CD4-positive, alpha-beta T cell treated with Interleukin-1 beta for 1 hour (primary cell): ENCODE measurements around the gene C12orf57.
A peak's percentile ranks its signal among the peaks of the same experiment; 100 is the strongest.

Experiments
- DNase-seq, 2 donors: peaks; one replicate each; pipeline ENCODE4 v3.0.0-alpha.2; 2020 to 2022

The C12orf57 gene

GRCh38 chr12:6919588-6919987 lies 24.2 kb upstream of the C12orf57 start:
- DNase-seq: no peak

DNA sequence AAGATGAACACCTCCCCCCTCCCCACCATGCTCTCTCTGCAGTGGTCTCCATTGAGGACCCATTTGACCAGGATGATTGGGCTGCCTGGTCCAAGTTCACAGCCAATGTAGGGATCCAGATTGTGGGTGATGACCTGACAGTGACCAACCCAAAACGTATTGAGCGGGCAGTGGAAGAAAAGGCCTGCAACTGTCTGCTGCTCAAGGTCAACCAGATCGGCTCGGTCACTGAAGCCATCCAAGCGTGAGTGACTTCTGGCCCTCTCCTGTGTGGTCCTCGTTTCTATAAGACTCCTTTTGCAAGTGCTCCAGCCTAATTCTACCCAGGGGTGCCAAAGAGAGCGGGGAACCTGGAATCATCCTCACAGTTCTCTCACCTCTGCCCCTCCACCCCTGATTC lies 22.3 kb upstream of the C12orf57 start:
- no peak for DNase-seq

GRCh38 chr12:6921996-6922946 lies 21.6 kb upstream of the C12orf57 start:
- no peak for DNase-seq

DNA sequence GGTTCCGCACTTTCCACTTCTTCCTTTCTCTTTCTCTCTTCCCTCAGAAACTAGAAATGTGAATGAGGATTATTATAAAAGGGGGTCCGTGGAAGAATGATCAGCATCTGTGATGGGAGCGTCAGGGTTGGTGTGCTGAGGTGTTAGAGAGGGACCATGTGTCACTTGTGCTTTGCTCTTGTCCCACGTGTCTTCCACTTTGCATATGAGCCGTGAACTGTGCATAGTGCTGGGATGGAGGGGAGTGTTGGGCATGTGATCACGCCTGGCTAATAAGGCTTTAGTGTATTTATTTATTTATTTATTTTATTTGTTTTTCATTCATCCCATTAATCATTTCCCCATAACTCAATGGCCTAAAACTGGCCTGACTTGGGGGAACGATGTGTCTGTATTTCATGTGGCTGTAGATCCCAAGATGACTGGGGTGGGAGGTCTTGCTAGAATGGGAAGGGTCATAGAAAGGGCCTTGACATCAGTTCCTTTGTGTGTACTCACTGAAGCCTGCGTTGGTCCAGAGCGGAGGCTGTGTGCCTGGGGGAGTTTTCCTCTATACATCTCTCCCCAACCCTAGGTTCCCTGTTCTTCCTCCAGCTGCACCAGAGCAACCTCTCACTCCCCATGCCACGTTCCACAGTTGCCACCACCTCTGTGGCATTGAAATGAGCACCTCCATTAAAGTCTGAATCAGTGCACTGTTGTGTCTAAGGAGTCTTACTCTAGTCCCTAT lies 20.7 kb upstream of the C12orf57 start:
- no peak for DNase-seq

DNA sequence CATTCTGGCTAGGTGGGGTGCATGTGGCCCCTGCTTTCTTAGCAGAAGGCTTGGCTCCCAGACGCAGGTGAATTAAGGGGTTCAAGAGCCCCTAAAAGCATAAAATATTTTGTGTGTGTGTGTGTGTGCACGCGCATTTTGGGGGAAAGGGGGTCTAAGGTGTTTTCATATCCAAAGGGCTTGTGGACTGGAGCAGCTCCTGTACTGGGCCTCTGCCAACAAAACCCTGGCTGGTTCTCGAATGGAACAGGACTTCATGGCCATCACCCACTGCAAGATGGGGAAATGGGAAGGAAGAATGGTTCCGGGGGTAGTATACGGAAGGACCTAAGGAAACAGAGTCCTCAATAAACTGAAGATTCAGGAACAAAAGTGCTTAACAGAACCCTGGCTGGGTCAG lies 20.0 kb upstream of the C12orf57 start:
- DNase-seq: no peak

GRCh38 chr12:6925239-6925539 lies 18.6 kb upstream of the C12orf57 start:
- no peak for DNase-seq

GRCh38 chr12:6925540-6926279 lies 18.1 kb upstream of the C12orf57 start:
- no peak for DNase-seq

DNA sequence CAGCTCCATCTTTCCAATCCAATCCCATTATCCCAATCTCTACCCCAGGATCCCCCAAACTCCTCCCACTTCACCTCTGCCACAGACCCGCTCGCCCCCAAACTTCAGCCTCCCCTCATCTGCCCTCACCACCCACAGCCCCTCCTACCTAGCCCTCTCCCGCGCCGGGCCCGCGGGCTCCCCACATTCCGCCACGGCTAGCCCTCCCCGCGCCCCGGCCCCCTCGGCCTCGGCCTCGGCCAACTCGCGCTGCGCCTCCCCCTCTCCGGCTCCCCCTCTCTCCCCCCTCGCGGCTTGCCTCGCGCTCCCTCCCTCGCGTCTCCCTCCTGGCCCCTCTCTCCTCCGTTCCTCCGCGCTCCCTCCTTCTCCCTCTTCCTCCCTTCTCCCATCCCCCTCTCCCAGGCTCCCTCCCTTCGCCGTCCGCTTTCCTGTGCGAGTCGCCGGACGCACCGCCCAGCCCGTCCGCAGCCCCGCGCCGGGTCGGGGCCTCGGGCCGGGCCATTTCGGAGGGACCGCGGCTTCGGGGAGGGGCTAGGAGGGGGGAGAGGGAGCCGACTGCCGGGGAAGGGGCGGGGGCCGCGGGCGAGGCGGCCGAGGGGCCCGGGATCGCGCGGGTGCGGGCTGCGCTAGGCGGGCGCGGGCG lies 16.3 kb upstream of the C12orf57 start, which contains the start of gene ATN1:
TSS of gene ATN1 (plus strand) at position 581 of the 643 bp plus-strand sequence. CDS start 6,043 bp downstream, outside the sequence.
- peak; percentile 41 to 53 for DNase-seq

DNA sequence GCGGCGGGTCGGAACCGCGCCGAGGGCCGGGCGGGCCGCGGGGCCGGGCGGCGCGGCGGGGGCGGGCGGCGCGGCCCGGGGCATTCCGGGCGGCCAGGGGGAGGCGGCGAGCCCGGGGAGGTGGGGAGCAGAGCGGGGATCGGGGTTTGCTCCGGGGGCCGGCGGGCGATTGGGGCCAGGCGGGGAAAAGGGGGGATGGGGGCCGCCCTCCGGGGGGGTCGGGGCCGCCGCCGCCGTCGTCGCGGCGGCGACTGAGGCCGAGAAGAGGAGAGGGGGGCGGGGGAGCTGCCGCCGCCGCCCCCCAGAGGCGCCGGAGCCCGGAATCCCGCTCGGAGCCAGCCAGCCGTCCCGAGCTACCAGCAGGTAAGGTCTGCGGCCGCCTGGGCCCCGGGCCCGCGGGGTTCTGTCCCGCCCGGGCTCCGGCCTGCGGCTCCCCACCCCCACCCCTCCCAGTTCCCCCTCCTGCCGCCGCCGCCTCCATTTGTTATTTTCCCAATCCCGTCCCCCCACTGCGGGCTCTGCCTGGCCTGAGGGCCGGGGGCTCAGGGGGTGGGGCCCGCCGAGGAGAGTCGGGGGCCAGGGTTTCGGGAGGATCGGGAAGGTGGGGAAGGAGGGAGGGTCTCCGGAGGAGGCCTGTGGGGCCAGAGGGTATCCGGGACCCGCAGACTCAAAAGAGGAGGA lies 15.7 kb upstream of the C12orf57 start:
- DNase-seq: no peak

DNA sequence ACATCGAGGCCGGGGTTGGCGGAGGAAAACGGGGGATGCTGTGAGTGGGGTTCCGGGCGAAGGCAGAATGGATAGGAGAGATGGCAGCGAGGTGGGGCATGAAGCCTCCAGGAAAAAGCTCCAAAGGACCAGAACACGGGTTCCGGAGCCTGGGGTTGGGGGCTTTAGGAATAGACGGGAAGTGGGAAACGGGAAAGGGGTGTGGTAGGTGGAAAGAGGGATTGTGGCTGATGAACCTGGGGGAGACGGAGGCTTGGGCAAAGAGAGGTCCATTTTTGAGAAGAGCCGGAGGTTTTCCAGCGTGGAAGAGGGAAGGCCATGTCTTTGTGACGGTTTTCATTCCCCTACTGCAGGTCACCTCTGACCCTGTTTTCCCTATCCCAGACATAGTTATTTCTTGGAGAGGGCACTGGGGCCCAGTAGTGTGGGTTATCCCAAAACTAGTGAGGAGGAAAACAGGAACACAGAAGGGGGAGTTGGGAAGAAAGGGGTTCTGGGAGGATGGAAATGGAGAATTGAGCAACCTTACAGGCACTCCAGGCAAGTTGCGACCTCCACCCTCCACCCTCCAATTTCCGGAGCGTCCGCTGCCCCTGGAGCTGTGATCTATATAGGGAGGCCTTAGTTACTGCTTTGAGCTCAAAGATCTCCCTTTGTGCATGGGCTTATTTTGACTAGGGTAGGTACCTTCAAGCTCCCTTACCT lies 15.0 kb upstream of the C12orf57 start:
- no peak for DNase-seq

DNA sequence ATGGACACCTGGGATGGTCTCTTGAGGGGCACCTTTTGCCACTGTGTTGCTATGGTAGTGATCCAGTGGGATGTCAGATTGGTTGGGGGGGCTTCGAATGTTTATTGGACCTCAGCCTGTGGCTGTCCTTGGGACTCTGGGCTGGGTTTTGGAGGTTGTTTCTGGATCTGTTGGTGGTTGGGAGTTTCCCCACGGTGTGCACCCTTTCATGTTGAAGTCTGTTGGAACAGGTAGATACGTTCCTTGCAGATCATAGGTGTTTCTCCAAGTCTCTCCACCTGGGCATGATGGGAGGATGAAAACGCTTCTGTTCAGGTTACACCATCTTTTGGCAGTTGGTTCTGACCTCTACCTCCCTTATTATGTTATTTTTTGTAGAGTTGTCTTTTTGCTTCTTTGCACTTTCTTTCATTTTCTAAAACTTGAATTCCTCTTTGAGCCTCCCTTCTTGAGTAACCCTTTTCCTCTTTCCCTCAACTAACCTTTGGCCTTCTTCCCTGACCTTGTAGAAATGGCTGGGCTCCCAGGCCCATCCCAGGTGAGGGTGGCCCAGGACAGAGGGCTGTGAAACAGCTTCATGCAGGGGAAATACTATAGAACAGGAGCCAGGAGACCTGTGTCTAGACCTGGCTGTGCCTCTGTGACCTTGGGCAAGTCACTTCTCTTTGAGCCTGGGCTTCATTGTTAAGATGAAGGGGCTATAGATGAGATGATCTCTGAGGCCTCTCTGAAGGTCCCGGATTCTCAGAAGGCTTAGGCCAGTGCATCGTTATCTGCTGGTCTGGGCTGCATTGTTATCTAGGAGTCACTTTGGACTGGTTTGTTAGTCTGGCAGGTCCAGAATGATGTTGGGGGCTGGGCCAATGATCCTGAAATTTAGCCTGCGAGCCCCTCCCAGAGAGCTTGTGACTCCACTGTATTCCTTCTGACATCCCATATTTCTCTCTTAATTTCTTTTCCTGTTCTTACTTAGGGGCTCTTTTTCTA lies 14.1 kb upstream of the C12orf57 start:
- no peak for DNase-seq

- no peak for DNase-seq
Observed at GRCh38 chr12:6932766-6933165, 11.1 kb upstream of the C12orf57 start.

- no peak for DNase-seq
Observed at GRCh38 chr12:6934110-6934509, 9.7 kb upstream of the C12orf57 start.

GRCh38 chr12:6935371-6936193 lies 8.2 kb upstream of the C12orf57 start:
- no peak for DNase-seq

- DNase-seq: no peak
Observed at GRCh38 chr12:6936194-6936635, 7.6 kb upstream of the C12orf57 start.

DNA sequence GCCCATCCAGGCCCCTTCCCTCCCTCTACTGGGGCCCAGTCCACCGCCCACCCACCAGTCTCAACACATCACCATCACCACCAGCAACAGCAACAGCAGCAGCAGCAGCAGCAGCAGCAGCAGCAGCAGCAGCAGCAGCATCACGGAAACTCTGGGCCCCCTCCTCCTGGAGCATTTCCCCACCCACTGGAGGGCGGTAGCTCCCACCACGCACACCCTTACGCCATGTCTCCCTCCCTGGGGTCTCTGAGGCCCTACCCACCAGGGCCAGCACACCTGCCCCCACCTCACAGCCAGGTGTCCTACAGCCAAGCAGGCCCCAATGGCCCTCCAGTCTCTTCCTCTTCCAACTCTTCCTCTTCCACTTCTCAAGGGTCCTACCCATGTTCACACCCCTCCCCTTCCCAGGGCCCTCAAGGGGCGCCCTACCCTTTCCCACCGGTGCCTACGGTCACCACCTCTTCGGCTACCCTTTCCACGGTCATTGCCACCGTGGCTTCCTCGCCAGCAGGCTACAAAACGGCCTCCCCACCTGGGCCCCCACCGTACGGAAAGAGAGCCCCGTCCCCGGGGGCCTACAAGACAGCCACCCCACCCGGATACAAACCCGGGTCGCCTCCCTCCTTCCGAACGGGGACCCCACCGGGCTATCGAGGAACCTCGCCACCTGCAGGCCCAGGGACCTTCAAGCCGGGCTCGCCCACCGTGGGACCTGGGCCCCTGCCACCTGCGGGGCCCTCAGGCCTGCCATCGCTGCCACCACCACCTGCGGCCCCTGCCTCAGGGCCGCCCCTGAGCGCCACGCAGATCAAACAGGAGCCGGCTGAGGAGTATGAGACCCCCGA lies 7.0 kb upstream of the C12orf57 start:
- peak; percentile 56 to 61 for DNase-seq

DNA sequence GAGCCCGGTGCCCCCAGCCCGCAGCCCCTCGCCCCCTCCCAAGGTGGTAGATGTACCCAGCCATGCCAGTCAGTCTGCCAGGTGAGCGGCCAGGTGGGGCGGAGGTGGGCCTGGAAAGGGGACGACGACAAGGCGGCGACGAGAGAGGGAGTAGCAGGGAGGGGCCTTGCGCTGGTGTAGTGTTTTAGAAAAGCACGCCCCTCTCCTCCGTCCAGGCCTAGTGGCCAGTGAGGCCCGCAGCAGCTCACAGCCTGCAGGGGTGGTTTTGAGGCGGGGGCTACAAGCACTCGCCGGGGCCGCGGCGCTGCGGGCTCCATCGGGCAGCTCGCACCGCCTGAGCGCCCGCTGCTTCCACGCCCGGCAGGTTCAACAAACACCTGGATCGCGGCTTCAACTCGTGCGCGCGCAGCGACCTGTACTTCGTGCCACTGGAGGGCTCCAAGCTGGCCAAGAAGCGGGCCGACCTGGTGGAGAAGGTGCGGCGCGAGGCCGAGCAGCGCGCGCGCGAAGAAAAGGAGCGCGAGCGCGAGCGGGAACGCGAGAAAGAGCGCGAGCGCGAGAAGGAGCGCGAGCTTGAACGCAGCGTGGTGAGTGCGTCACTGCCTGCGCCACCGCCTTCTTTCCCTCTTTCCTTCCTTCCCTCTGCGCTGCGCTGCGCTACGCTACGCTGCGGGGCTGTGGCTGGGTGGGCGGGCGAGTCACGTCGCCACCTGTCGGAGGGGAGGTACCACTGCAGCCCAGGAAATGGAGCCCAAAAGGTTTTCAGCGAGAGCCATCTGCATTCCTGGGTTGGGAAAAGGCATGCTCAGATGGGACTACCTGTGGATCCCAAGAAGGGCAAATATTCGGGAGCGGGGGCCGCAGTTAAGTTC lies 6.1 kb upstream of the C12orf57 start:
- peak; percentile 95 to 96 for DNase-seq
